BLaER1 (cell line): Measurements from ENCODE around the gene MYH6.
A peak's percentile ranks its signal among the peaks of the same experiment; 100 is the strongest.
"Not testable (repeated sequence)": the region's sequence is repeated elsewhere in the genome, so short reads cannot be mapped to it uniquely, and the experiment has no call there.

Experiments
- H3K27ac ChIP-seq: shearing (Covaris generic); formaldehyde crosslinking; 2 replicates; pipeline ENCODE4 v1.8.1; 2022
- H3K27me3 ChIP-seq: shearing (Covaris generic); formaldehyde crosslinking; 2 replicates; pipeline ENCODE4 v1.8.1; 2022
- H3K36me3 ChIP-seq: shearing (Covaris generic); formaldehyde crosslinking; 2 replicates; pipeline ENCODE4 v1.8.1; 2022
- H3K4me1 ChIP-seq: shearing (Covaris generic); formaldehyde crosslinking; 2 replicates; pipeline ENCODE4 v1.8.1; 2022
- H3K4me2 ChIP-seq: shearing (Covaris generic); formaldehyde crosslinking; 2 replicates; pipeline ENCODE4 v1.8.1; 2022
- H3K4me3 ChIP-seq: shearing (Covaris generic); formaldehyde crosslinking; 2 replicates; pipeline ENCODE4 v1.8.1; 2022
- H3K9ac ChIP-seq: shearing (Covaris generic); formaldehyde crosslinking; 2 replicates; pipeline ENCODE4 v1.8.1; 2022
- H3K9me3 ChIP-seq: shearing (Covaris generic); formaldehyde crosslinking; 2 replicates; pipeline ENCODE4 v1.8.1; 2022
- H4K20me1 ChIP-seq: shearing (Covaris generic); formaldehyde crosslinking; 2 replicates; pipeline ENCODE4 v1.8.1; 2022
- Cebpa-rat ChIP-seq: shearing (Covaris generic); IDR thresholded peaks from 2 replicates; pipeline ENCODE4 v1.8.1; 2022

MYH6 gene

GRCh38 chr14:23406725-23407355 is 1.2 kb downstream of the MYH6 start:
- Histone ChIP-seq H3K27ac (no peak overlapping the region), H3K9me3 (no peaks in the 10 kb centered on the region), H3K9ac (no peak overlapping the region), H3K4me1 (peaks cover 32% of the 10 kb centered on the region), H4K20me1 (peaks cover 45% of the 10 kb centered on the region), H3K4me3 (no peak overlapping the region), H3K4me2 (peak overlapping the region; percentile 96), H3K27me3 (peaks cover 57% of the 10 kb centered on the region), H3K36me3 (no peaks in the 10 kb centered on the region)
- no peak for TF ChIP-seq Cebpa-rat

- Histone ChIP-seq H3K27me3 (peaks cover 57% of the 10 kb centered on the region), H3K36me3 (no peaks in the 10 kb centered on the region), H3K9me3 (no peaks in the 10 kb centered on the region), H3K27ac (no peak overlapping the region), H3K4me1 (peaks cover 32% of the 10 kb centered on the region), H3K4me3 (no peak overlapping the region), H3K4me2 (peak overlapping the region; percentile 96), H4K20me1 (peaks cover 45% of the 10 kb centered on the region), H3K9ac (no peak overlapping the region)
- TF ChIP-seq Cebpa-rat = no peak
Measured at GRCh38 chr14:23406244-23406643, 1.8 kb downstream of the MYH6 start.

- Histone ChIP-seq H3K4me2 (peak overlapping the region; percentile 96), H3K27me3 (peaks cover 54% of the 10 kb centered on the region), H3K9me3 (no peaks in the 10 kb centered on the region), H3K4me1 (peaks cover 32% of the 10 kb centered on the region), H4K20me1 (peaks cover 45% of the 10 kb centered on the region), H3K9ac (no peak overlapping the region), H3K4me3 (peak overlapping the region; percentile 48; the same call in 1 of the 2 replicates), H3K36me3 (no peaks in the 10 kb centered on the region), H3K27ac (no peak overlapping the region)
- TF ChIP-seq Cebpa-rat = no peak
Measured at GRCh38 chr14:23405516-23406025, 2.5 kb downstream of the MYH6 start.

GRCh38 chr14:23405096-23405495 is 3.0 kb downstream of the MYH6 start:
- H3K27ac ChIP-seq = no peak overlapping the region
- peaks cover 49% of the 10 kb centered on the region for H3K27me3 ChIP-seq
- peaks cover 45% of the 10 kb centered on the region for H4K20me1 ChIP-seq
- H3K4me1 ChIP-seq = peaks cover 32% of the 10 kb centered on the region
- no peak for TF ChIP-seq Cebpa-rat
- peak overlapping the region; percentile 96 for H3K4me2 ChIP-seq
- peak overlapping the region; percentile 48; the same call in 1 of the 2 replicates for H3K4me3 ChIP-seq
- H3K9ac ChIP-seq = no peak overlapping the region
- no peaks in the 10 kb centered on the region for H3K36me3 ChIP-seq
- no peaks in the 10 kb centered on the region for H3K9me3 ChIP-seq

GRCh38 chr14:23404331-23404900 is 3.7 kb downstream of the MYH6 start:
- no peak overlapping the region for H3K4me3 ChIP-seq
- H3K4me1 ChIP-seq = peaks cover 32% of the 10 kb centered on the region
- H3K36me3 ChIP-seq = no peaks in the 10 kb centered on the region
- H3K27ac ChIP-seq = no peak overlapping the region
- peaks cover 45% of the 10 kb centered on the region for H4K20me1 ChIP-seq
- no peak for TF ChIP-seq Cebpa-rat
- H3K27me3 ChIP-seq = peaks cover 46% of the 10 kb centered on the region
- no peak overlapping the region for H3K9ac ChIP-seq
- H3K9me3 ChIP-seq = no peaks in the 10 kb centered on the region
- H3K4me2 ChIP-seq = peak overlapping the region; percentile 96

GRCh38 chr14:23403908-23404307 is 4.2 kb downstream of the MYH6 start:
- Histone ChIP-seq H3K36me3 (no peaks in the 10 kb centered on the region), H3K9me3 (no peaks in the 10 kb centered on the region), H3K4me2 (no peak overlapping the region), H3K27ac (no peak overlapping the region), H3K9ac (no peak overlapping the region), H4K20me1 (peaks cover 45% of the 10 kb centered on the region), H3K4me3 (no peak overlapping the region), H3K4me1 (peaks cover 32% of the 10 kb centered on the region), H3K27me3 (peaks cover 44% of the 10 kb centered on the region)
- TF ChIP-seq Cebpa-rat = no peak

GRCh38 chr14:23403139-23403438 is 5.0 kb downstream of the MYH6 start:
- no peak for TF ChIP-seq Cebpa-rat
- Histone ChIP-seq H3K27me3 (peaks cover 36% of the 10 kb centered on the region), H4K20me1 (peaks cover 40% of the 10 kb centered on the region)

GRCh38 chr14:23402296-23403138 is 5.6 kb downstream of the MYH6 start:
- H3K9me3 ChIP-seq = no peaks in the 10 kb centered on the region
- no peak overlapping the region for H3K9ac ChIP-seq
- peaks cover 32% of the 10 kb centered on the region for H3K4me1 ChIP-seq
- no peak overlapping the region for H3K27ac ChIP-seq
- no peak overlapping the region for H3K4me3 ChIP-seq
- H4K20me1 ChIP-seq = peaks cover 35% of the 10 kb centered on the region
- H3K36me3 ChIP-seq = no peaks in the 10 kb centered on the region
- no peak overlapping the region for H3K4me2 ChIP-seq
- TF ChIP-seq Cebpa-rat = no peak
- H3K27me3 ChIP-seq = peaks cover 30% of the 10 kb centered on the region

More at GRCh38 chr14:23403139-23403438, 5.0 kb downstream of the MYH6 start:
- H3K4me3 ChIP-seq = no peak overlapping the region
- peaks cover 32% of the 10 kb centered on the region for H3K4me1 ChIP-seq
- no peaks in the 10 kb centered on the region for H3K9me3 ChIP-seq
- no peaks in the 10 kb centered on the region for H3K36me3 ChIP-seq
- no peak overlapping the region for H3K9ac ChIP-seq
- no peak overlapping the region for H3K27ac ChIP-seq
- no peak overlapping the region for H3K4me2 ChIP-seq

GRCh38 chr14:23401291-23401690 is 6.8 kb downstream of the MYH6 start:
- Histone ChIP-seq H3K4me2 (no peak overlapping the region), H3K9ac (no peak overlapping the region), H3K27me3 (peaks cover 19% of the 10 kb centered on the region)

GRCh38 chr14:23400496-23401149 is 7.5 kb downstream of the MYH6 start:
- H3K4me2 ChIP-seq, H3K27ac ChIP-seq, H3K9ac ChIP-seq, H3K4me3 ChIP-seq, H3K36me3 ChIP-seq, H3K9me3 ChIP-seq: not testable (repeated sequence)
- Histone ChIP-seq H4K20me1 (peaks cover 16% of the 10 kb centered on the region), H3K4me1 (peaks cover 28% of the 10 kb centered on the region), H3K27me3 (peaks cover 19% of the 10 kb centered on the region)

More at GRCh38 chr14:23401291-23401690, 6.8 kb downstream of the MYH6 start:
- no peaks in the 10 kb centered on the region for H3K36me3 ChIP-seq
- no peak for TF ChIP-seq Cebpa-rat
- peaks cover 22% of the 10 kb centered on the region for H4K20me1 ChIP-seq
- peaks cover 32% of the 10 kb centered on the region for H3K4me1 ChIP-seq
- H3K9me3 ChIP-seq = no peaks in the 10 kb centered on the region
- H3K4me3 ChIP-seq = no peak overlapping the region
- no peak overlapping the region for H3K27ac ChIP-seq
